GM12801 (cell line): ENCODE data around the gene MDGA2.

Experiments
- CTCF ChIP-seq: IDR thresholded peaks from one replicate; pipeline ENCODE4 v1.5.1; 2011; ENCODE audit warnings: control low read depth; ENCODE audit not compliant: insufficient read length; ENCODE audit errors: extremely low read depth

The MDGA2 gene

GRCh38 chr14:47246367-47246766 lies 429.0 kb downstream of the MDGA2 start:
- TF ChIP-seq CTCF: no peak

- TF ChIP-seq CTCF: no peak
Measured at GRCh38 chr14:47240748-47241437, 434.5 kb downstream of the MDGA2 start.

GRCh38 chr14:47235619-47236018 lies 439.8 kb downstream of the MDGA2 start:
- TF ChIP-seq CTCF: no peak

DNA sequence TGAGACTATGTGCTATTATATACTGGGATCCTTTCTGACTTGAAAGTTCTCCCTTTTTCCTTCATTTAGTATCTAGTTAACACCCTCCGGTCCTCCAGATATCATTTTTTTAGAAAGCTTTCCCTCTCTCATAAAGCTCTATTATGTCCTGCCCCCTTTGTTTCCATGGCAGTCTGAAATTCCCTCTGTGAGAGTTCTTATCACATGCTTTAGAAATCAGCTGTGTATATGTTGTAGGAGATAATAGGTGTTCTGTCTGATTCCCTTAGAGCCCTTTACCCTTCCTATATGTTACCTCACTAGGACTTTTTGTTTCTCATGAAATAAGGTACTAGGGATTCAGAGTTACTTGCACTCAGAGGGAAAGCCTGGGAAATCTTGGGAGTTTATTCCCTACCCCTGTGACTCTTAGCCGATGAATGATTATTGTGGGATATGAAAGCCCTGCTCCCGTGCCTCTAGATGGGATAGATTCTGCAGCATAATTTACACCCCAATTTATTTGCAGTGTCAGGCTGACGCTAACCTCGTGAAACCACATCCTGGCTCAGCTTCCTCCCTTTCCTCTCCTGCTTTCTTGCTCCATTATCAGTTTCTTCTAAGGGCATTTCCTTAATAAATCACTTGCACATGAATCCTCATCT lies 448.4 kb downstream of the MDGA2 start:
- no peak for TF ChIP-seq CTCF

DNA sequence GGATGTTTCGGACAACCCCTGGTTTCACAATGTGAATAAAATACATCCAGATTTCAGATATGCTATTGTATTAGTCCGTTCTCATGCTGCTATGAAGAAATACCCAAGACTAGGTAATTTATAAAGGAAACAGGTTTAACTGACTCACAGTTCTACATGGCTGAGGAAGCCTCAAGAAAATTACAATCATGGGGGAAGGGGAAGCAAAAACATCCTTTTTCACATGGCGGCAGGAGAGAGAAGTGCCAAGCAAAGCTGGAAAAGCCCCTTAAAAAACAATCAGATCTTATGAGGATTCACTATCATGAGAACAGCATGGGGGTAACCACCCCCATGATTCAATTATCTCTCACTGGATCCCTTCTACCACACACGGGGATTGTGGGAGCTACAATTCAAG lies 451.7 kb downstream of the MDGA2 start:
- TF ChIP-seq CTCF: no peak

GRCh38 chr14:47220096-47220495 lies 455.3 kb downstream of the MDGA2 start:
- TF ChIP-seq CTCF: no peak

DNA sequence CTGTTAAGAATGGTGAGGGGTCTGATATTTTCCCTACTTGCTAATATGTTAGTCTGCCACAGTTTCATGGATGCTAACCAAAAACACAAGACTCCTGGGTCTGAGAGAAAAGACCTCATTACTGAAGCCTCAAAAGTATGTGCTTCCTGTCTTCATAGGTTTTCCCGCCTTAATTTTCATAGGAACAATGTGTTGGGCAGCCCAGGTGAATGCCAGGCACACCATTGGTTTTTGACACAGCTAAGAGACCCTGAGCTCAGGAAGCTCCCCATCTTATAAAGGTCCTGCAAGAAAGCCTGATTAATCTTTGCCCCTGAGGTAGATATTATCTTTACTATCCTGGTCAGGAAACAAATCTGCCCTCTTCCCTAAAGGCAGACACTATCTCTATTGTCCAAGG lies 464.1 kb downstream of the MDGA2 start:
- TF ChIP-seq CTCF: no peak
